Measurements from ENCODE around the gene JMJD8.

JMJD8 gene

DNA sequence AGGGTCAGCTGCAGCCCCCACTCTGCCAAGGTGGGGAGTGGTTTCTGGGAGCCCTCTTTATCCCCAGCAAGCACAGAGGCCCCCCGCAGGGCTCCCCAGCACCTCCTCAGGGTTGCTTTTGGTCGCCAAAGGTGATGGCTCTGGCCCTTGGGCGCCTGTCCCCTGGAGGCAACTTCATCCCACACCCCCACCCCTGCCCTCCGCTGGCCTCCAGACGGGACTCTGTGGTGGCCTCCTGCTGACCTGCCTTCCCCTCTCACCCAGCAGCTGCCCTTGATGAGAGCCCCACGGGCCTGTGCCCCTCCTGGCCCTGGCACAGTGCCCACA lies 24.0 kb downstream of the JMJD8 start:
- DNase-seq (ENCODE audit: low spot score) = no peak

DNA sequence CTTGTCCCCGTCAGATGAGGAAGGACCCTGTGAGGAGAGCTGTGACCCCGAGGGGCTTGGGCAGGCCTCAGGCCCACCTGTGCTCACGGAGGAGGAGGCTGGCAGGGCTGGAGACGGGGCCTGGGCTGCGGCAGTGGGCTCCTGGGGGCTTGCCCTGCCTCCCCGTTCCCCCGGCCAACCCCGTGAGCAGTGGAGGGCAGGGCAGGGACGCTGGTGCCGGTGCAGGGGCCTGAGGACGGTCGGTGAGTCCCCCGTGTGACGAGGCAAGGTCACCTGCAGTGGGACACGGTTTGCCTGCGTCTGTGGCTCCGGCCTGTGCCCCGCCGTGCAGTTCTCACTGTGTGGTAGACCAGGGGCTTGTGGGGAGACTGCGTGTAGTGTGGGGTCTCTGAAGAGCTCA lies 24.5 kb downstream of the JMJD8 start:
- DNase-seq (ENCODE audit: low spot score) = no peak

DNA sequence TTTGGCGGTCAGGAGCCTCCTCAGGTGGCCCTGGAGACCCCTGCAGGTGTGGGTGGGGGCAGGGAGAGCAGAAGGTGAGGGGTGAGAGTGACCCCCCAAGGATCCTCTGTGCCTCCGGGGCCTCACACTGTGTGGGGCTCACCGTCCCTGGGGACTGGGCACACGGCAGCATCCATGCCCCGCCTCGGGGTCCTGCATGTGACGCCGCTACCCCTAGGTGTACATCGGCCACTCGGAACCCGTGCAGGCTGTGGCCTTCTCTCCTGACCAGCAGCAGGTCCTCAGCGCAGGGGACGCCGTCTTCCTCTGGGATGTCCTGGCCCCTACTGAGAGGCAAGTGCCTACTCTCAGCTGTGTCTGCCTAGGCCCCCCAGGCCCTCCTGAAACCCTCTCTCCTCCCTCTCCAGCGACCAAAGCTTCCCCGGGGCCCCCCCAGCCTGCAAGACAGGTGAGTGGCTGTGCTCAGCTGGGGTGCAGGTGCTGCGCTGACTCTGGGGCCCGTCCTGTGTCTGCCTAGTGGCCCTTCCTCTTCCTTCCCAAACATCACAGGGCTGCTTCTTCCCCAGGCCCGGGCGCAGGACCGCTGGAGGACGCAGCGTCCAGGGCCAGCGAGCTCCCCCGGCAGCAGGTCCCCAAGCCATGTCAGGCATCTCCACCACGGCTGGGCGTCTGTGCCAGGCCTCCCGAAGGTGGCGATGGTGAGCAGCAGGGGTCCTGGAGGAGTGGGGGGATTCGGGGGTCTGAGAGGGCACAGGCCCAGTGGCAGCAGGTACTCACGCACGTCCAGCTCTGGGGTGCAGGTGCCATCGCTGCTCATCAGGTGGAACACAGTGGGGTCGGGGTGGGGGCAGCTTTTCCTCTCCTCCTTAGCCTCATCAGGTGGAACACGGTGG lies 25.2 kb downstream of the JMJD8 start:
- DNase-seq (ENCODE audit: low spot score) = no peak

DNA sequence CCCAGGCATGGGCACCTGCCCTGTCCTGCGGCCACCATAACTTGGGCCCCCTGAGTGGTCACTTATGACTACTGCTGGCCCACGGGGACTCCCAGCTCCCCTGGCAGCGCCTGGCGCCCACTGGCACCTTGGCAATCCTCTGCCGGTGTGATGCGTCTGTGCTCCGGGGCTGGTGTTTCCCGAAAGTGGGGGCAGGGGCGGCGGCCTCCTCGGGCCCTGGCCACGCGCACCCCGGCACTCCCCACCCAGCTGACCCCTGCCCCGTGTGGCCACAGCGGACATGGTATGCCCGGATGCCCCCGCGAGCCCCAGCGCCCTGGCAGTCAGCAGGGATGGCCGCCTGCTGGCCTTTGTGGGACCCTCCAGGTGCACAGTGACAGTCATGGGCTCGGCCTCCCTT lies 26.6 kb downstream of the JMJD8 start:
- DNase-seq (ENCODE audit: low spot score) = no peak

DNA sequence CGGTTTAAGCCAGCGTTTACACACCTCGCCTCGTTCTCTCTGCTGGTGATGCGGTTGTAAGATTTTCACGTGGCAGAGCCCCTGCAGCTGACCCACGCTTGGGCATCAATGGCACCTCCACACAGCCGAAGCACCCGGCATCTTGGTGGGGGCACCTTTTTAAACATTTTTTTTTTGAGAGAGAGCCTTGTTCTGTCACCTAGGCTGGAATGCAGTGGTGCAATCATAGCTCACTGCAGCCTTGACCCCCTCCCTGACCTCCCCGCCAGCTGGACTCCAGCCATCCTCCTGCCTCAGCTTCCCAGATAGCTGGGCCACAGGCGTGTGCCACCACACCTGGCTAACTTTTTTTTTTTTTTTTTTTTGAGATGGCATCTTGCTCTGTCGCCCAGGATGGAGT lies 30.1 kb downstream of the JMJD8 start:
- no peak for DNase-seq (ENCODE audit: low spot score)

DNA sequence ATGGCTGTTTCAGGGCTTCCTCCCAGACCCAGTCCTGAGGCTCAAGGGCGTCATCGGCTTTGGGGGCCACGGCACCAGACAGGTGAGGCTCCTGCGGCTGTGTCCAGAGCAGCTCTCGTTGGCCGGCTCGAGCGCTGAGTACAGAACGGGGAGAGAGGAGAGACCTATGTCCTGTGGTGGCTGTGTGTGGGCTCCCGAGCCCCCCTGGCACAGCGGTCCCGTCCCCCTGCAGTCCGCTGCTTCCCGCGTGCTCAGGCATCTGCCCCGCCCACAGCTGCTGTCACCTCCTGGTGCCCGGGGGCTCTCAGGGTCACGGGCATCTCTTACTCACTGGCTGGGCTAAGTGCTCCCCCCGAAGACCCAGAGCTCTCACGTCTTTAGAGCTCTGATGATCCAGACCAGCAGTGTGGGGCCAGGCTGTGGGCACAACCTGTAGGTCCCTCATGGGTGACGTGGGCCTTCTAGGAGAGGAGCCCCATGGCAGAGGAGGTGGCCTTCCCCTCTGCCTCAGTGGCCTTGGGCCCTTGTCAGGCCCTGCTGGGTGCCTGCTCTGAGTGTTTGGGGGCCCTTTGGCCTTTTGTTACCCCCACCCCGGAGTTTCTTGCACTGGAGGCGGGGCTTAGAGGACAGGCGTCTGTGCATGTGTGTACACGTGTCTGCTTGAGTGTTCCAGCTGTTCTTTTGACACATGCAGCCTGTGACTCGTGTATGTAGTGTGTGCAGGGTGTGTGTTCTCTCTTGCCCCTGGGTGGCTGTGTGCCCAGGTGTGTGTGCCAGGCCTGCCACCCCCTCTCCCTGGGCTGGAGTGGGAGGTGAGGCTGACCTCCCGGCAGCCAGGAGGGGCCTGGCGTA lies 31.5 kb downstream of the JMJD8 start:
- no peak for DNase-seq (ENCODE audit: low spot score)

DNA sequence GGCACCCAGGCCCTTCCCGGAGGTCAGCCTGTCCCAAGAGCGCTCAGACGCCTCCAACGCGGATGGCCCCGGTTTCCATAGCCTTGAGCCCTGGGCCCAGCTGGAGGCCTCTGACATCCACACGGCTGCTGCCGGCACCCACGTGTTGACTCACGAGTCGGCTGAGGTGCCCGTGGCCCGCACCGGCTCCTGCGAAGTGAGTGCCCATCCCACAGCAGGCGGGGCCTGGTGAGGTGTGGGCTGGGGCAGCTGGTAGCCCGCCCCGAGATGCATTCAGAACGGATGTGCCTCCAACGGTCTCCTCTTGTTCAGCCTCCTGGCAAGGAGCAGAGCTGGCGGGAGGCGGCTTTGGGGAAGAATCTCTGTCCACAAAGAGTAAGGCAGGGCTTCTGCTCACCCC lies 32.3 kb downstream of the JMJD8 start:
- no peak for DNase-seq (ENCODE audit: low spot score)

DNA sequence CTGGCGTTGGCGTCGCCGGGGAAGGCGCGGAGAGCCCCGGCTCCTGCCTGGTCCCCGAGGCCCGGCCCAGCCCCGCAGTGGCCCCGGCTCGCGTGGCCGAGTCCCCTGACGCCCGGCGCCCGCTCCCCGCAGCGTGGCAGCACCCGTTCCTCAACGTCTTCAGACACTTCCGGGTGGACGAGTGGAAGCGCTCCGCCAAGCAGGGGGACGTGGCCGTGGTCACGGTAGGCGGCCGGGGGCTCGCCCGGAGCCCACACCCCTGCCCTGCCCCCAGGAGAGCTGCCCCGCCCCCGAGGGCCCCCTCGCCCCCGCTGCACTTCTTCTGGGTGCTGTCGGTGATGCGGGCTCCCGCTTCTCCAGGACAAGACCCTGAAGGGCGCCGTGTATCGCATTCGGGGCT lies 34.5 kb downstream of the JMJD8 start:
- no peak for DNase-seq (ENCODE audit: low spot score)

DNA sequence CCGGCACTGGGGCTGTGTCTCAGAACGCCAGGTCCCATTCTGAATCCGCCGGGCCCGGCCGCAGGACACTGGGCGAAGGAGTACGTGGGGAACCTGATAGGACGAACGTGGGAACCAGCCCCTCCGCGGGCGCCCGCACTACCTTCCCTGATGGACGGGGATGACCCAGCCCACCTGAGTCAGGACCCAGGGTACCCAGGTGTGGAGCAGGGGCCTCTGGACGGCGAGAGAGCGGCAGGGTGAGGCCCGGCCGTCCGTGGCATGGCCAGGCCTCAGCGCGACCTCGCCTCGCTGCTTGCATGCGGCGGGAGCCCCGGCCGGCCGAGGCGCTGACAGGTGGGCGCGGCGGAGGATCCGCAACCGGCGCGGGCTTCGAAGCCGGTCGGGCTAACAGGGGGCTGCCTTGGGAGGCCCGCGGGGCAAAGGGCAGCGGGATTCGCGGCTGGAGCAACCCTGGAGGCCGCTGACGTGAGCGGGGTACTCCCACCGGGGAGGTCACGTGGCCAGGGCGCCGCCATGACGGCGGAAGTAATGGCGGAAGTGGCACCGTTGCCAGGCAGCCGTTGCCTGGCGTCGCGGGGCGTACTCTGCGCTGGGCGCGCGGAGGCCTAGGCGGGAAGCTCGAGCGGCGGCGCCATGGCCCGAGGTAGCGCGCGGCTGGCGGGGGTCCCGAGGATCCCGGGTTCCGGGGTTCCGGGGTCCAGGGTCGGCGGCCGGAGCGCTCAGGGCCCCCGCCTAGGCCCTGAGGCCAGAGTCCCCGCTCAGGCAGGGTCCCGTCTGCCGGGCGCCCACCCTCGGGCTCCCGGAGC lies 35.1 kb downstream of the JMJD8 start, which contains the start of gene WDR90:
Gene WDR90 (plus strand): TSS at position 585 of the 809 bp plus-strand sequence. CDS start 52 bp downstream, at position 637.
- DNase-seq (ENCODE audit: low spot score) = peak; percentile 95

DNA sequence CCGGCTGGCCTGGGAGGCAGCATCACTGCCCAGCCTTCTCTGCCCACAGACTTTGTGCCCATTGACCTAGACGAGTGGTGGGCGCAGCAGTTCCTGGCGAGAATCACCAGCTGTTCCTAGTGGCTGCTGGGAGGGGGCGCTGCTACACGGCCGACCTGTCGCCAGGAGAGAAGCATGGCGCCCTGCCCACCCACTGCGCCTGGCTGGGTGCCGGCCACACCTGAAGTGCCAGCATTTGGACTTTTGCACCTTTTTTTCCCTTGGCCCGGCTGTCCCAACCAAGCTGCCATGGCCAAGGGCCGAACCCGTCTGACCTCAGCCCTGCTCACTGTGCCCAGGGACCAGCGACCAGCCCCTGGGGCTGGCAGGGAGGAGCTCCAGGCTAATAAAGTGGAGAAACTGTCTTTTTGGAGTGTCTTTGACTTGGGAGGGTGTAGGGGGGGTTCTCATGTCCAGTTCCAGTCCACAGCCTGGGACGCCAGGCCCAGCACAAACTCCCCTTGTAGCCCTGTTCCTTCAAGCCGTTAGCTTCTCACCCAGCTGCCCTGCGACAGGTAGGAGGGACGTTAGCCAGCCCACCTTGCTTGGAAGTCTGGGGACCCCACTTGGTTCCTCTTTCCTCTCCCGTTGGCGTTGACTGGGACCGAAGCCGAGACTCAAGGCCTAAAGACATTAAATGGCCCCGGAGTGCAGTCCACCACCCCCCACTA lies 35.9 kb downstream of the JMJD8 start:
- no peak for DNase-seq (ENCODE audit: low spot score)

DNA sequence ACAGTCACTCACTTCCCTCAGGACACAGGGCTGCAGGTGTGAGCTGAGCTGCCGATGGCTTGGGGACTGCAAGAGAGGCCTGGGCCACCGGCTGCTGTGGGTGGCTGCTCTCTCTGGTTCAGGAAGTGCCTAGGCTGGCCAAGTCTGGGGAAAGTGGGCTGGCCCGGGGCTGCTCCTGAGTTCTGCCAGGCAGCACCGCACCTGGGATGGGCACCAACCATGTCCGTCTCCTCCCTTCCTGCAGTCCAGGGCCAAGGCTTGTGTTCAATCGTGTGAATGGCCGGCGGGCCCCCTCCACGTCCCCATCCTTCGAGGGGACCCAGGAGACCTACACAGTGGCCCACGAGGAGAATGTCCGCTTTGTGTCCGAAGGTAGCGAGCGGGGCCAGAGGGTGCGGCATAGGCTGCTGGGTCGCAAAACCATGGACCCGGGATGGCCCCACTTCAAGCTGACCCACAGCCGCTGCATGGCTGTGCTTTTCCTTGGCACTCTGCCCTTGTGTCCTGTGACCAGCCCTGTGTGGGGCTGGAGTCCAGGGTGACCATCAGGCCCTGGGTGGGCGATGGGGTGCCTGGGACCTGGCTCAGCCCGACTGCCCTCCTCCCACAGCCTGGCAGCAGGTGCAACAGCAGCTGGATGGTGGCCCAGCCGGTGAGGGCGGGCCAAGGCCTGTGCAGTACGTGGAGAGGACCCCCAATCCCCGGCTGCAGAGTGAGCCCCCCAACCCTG lies 36.8 kb downstream of the JMJD8 start:
- DNase-seq (ENCODE audit: low spot score) = no peak

DNA sequence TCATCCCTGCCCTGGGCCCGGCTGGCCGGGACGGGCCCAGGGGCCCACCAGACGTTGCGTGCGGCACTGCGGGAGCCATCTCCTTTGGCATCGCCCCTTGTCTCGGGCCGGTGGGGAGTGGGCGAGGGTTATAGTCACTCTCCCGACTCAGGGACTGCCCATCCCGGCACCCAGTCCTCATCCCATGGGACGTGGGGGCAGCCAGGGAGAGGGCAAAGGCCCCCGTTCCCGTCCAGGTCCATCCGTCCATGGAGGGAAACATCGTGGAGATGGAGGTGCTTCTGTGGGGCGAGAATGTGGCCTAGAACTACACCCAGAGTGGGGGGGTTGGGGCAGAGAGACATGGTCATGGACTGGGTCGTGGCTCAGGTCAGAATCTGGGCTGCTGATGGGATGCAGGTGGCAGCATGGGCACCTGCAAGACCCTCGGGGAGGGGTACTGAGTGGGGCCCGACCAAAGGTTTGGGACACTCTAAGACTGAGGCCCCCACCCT lies 37.4 kb downstream of the JMJD8 start:
- no peak for DNase-seq (ENCODE audit: low spot score)

DNA sequence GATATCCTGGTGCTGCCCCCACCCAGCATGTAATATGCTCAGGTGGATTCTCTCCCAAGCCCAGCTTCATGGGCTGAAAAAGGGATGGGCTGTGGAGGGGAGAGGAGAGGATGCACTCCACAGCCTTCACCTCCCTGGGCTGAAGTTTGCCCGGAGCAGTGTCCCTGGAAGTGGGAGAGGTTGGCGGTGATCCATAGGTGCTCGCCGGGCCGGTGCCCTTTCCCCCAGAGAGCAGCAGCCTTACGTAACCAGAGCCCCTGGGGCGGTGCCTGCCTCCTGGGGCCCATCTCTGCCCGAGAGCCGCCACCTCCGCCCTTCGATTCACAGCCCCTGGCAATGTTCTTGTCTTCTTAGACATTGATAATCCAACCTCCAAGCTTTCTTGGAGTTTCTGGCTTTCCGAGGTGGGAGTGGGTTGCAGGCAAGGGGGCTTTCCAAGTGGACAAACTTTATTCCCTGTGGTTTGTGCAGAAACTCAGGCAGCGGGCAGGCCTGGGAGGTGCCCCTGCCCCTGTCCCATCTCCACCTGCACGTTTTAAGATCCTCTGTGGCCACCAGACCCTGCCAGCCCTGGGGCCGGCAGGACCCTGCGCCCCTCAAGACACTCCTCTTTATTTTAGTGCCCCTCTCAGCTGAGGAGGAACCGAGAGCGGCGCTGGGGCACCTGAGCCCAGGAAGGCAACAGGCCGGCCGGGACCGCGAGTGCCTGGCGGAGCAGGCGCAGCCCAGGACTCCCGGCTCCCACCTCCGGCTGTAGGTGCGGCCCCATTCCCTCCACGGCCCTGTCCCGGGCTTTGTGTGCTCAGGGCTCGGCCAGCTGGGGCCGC lies 38.1 kb downstream of the JMJD8 start:
- DNase-seq (ENCODE audit: low spot score) = no peak

DNA sequence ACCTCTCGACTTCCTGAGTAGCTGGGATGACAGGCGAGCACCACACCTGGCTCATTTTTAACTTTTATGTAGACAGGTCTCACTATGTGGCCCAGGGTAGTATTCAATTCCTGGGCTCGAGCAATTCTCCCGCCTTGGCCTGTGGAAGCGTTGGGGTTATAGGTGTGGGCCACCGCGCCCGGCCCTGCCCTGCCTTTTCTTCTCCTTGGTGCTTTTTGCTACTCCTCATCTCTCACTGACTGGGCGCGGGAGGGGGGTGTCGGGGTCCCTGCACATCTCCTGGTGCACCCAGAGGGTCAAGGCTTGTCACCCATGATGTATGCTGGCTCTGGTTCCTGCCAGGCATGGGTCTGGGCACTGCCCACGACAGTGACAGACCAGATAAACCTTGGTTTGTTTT lies 39.6 kb downstream of the JMJD8 start:
- no peak for DNase-seq (ENCODE audit: low spot score)

DNA sequence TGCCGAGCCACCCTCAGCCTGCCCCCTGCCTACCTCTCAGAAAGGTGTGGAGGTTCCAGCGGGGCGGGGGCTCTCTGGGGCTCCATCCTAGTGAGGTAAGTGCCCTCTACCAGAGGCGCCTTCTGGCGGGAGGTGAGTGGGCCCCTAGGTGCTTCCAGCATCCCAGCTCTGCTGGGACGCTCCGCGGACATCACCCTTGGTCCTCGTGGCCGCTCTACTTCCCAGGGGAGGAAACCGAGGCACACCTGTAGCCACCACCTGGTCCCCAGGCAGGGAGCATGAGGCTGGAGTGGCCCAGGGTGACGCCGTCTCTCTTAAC lies 41.1 kb downstream of the JMJD8 start:
- no peak for DNase-seq (ENCODE audit: low spot score)

DNA sequence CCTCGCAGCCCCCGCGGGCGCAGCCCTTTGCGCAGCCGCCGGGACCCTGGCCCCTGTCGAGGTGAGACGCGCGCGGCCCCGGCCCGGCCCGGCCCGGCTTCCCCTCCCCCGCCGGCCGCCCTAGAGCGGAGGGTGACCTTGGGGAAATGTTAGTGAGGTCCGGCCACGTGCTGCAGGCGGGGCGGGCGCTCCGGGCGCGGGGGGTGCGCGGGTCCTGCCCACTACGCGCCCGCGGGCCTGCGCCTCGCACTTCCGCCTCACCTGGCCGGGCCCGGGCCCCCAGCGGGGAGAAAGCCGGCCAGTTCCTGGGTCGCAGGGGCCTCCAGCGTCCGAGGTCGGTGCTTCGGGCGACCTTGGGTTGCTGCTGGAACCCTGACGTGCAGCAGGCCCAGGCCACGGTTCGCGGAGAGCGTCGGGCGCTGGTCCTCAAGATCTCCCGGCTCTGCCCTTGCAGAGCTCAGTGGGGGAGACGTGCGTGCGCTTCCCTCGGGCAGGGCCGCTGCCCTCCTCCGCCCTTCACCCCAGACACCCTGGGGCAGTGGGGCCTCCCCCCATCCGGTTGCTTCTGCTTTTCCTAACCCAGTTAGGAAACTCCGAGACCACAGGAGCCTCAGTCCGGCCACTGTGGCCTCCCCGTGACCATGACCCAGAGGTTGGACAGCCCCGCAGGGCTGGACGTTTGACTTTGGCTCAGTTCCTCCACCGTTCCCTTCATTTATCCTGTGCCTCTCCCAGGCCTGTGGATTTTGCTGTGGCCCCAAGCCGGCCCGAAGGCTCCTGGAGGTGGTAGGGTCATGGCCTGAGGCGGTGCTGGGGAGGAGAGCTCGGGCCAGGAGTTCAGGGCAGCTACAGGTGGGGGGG lies 41.7 kb downstream of the JMJD8 start:
- no peak for DNase-seq (ENCODE audit: low spot score)

DNA sequence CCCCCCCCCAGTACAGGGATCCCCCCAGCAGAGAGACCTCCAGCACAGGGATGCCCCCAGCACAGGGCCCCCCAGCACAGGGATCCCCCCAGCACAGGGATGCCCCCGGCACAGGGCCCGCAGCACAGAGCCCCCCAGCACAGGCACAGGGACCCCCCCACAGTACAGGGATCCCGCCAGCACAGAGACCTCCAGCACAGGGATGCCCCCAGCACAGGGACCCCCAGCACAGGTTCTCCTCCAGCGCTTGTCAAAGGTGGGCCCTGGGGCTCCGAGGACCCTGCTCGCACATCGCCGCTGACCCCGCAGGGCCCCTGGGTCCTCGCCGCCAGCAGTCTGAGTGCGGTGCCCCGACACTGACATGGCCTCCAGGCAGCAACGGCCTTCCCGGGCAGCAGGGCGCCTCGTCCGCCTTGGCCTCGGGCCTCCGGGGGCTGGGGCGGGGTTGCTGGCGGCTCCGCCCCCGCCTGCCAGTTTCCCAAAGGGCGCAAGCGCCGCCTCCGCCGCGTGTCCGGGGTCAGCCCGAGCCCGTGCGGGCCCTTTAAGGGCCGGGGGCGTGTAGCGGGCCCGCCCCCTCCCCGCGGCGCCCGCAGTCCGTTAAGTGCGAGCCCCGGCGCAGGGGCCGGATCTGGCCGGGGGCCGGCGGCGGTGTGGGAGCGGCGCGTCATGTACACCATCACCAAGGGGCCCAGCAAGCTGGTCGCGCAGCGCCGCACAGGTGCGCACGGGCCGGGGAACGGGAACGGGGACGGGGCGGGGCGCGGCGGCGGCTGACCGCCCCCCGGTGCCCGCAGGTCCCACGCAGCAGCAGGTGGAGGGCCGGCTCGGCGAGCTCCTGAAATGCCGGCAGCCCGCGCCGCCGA lies 42.6 kb downstream of the JMJD8 start, which contains the start of gene MCRIP2:
Gene MCRIP2 (plus strand): TSS at position 503 of the 863 bp plus-strand sequence. CDS start 164 bp downstream, at position 667.
- peak; percentile 86 for DNase-seq (ENCODE audit: low spot score)

DNA sequence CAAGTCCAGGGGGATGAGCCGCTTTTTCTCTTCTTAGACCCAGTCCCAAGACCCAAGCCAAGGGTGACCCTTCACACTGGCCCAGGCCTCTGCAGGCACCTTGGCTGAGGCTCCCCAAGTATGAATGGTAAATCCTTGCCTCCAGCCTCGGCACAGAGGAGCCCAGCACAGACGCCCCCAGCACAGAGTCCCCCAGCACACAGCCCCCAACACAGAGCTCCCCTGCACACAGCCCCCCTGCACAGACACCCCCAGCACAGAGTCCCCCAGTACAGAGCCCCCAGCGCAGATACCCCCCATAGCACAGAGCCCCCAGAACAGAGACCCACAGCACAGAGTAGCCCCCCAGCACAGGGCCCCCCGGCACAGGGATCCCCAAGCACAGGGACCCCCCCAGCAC lies 43.5 kb downstream of the JMJD8 start:
- DNase-seq (ENCODE audit: low spot score) = no peak

Measured in left forelimb (tissue), 1 donor.